Calu3 (cell line): Measurements from ENCODE around the gene HELZ. TPM values are rescaled to one million over a fixed set of nuclear protein-coding genes. Genes with fewer than 3 reads are reported as not detected.

Experiments used
- BruUV-seq: library from RNA; stranded (reverse); fragments of 400-500 nt; replicated peaks from 2 replicates; lab custom pipeline; 2021; lab: Mats Ljungman, UMichigan
- CTCF ChIA-PET: fragments of 300-600 bp; sonication (Branson Sonifier 250); formaldehyde crosslinking; loops from one replicate; lab custom pipeline; 2022; ENCODE audit warnings: antibody characterized with exemption; lab: Charles Lee
- DNase-seq: peaks from one replicate; pipeline ENCODE4 v3.0.0; 2022
- H3K27ac Mint-ChIP-seq: one replicate; pipeline ENCODE4 v1.8.0; 2022; ENCODE audit warnings: mixed read lengths; ENCODE audit not compliant: unreplicated experiment
- H3K27me3 Mint-ChIP-seq: one replicate; pipeline ENCODE4 v1.8.0; 2022; ENCODE audit warnings: mixed read lengths; ENCODE audit not compliant: unreplicated experiment
- H3K36me3 Mint-ChIP-seq: one replicate; pipeline ENCODE4 v1.8.0; 2022; ENCODE audit warnings: mild to moderate bottlenecking, moderate library complexity, mixed read lengths; ENCODE audit not compliant: insufficient read depth, unreplicated experiment
- H3K4me1 Mint-ChIP-seq: one replicate; pipeline ENCODE4 v1.8.0; 2022; ENCODE audit warnings: mild to moderate bottlenecking, low read depth, mixed read lengths; ENCODE audit not compliant: unreplicated experiment
- H3K4me3 Mint-ChIP-seq: one replicate; pipeline ENCODE4 v1.8.0; 2022; ENCODE audit warnings: mild to moderate bottlenecking, low read depth, moderate library complexity, mixed read lengths; ENCODE audit not compliant: unreplicated experiment
- H3K9me3 Mint-ChIP-seq: one replicate; pipeline ENCODE4 v1.8.0; 2022; ENCODE audit warnings: low read depth, mixed read lengths; ENCODE audit not compliant: unreplicated experiment
- CTCF ChIP-seq: fragments of 200-600 bp; IDR thresholded peaks from one replicate; pipeline ENCODE4 v1.8.0; 2022; ENCODE audit warnings: antibody characterized with exemption; ENCODE audit not compliant: unreplicated experiment
- intact Hi-C: fragments of 100-400 bp; cut with micrococcal nuclease; formaldehyde crosslinking; loops from one replicate; pipeline ENCODE4 v1.10.0; 2022; ENCODE audit not compliant: unreplicated experiment
- total RNA-seq: library from RNA; stranded (reverse); gene quantifications from 2 replicates; pipeline ENCODE4 v1.2.3, GENCODE V29; 2022

Gene HELZ
- total RNA-seq, 1 experiment from 2014 or later: 60.8 TPM

GRCh38 chr17:67119102-67119501 is 125.9 kb downstream of the HELZ start:
- DNase-seq: no peak
- no TSS peak for BruUV-seq
- no peaks in the 10 kb centered on the region for H3K9me3 Mint-ChIP-seq
- H3K27ac Mint-ChIP-seq: no peak overlapping the region
- H3K4me3 Mint-ChIP-seq: no peak overlapping the region
- intact Hi-C loops: no loop called here
- no peaks in the 10 kb centered on the region for H3K27me3 Mint-ChIP-seq
- H3K4me1 Mint-ChIP-seq: no peaks in the 10 kb centered on the region
- H3K36me3 Mint-ChIP-seq: peaks cover 27% of the 10 kb centered on the region
- CTCF ChIA-PET: no interaction called here
- no peak for TF ChIP-seq CTCF

GRCh38 chr17:67116045-67116575 is 128.9 kb downstream of the HELZ start:
- DNase-seq: no peak
- peak; percentile 21 for TF ChIP-seq CTCF
- Mint-ChIP-seq H3K27ac (no peak overlapping the region), H3K36me3 (peaks cover 27% of the 10 kb centered on the region), H3K4me1 (no peaks in the 10 kb centered on the region), H3K9me3 (no peaks in the 10 kb centered on the region), H3K4me3 (no peak overlapping the region), H3K27me3 (no peaks in the 10 kb centered on the region)
- intact Hi-C loops: no loop called here
- no TSS peak for BruUV-seq
- CTCF ChIA-PET: no interaction called here

GRCh38 chr17:67115401-67115800 is 129.6 kb downstream of the HELZ start:
- intact Hi-C loops: no loop called here
- BruUV-seq: no TSS peak
- CTCF ChIA-PET: no interaction called here
- H3K4me1 Mint-ChIP-seq: no peaks in the 10 kb centered on the region
- H3K4me3 Mint-ChIP-seq: no peak overlapping the region
- H3K9me3 Mint-ChIP-seq: no peaks in the 10 kb centered on the region
- no peak for DNase-seq
- H3K27ac Mint-ChIP-seq: no peak overlapping the region
- H3K27me3 Mint-ChIP-seq: no peaks in the 10 kb centered on the region
- TF ChIP-seq CTCF: no peak
- H3K36me3 Mint-ChIP-seq: peaks cover 25% of the 10 kb centered on the region

- intact Hi-C loops: no loop called here
- H3K36me3 Mint-ChIP-seq: peaks cover 23% of the 10 kb centered on the region
- H3K9me3 Mint-ChIP-seq: no peaks in the 10 kb centered on the region
- no peak for DNase-seq
- H3K4me3 Mint-ChIP-seq: no peak overlapping the region
- BruUV-seq: no TSS peak
- no peak for TF ChIP-seq CTCF
- H3K27me3 Mint-ChIP-seq: no peaks in the 10 kb centered on the region
- H3K27ac Mint-ChIP-seq: no peak overlapping the region
- H3K4me1 Mint-ChIP-seq: no peaks in the 10 kb centered on the region
- CTCF ChIA-PET: interaction anchor here (0.6 kb wide), 1 partner anchor 1124 kb away, joined by 3 read pairs; no protein-coding TSS in a partner anchor
Measured at GRCh38 chr17:67113486-67113885, 131.5 kb downstream of the HELZ start.
